PC-3 (cell line): Measurements from ENCODE around the gene BACH2. TPM values are rescaled to one million over a fixed set of nuclear protein-coding genes. Genes with fewer than 3 reads are reported as not detected.

Source experiments
- ATAC-seq: fragments of 200-7000 bp; cut with Tn5 transposase; 2 replicates; pipeline ENCODE4 v1.9.1; 2020; ENCODE audit warnings: mild to moderate bottlenecking, moderate library complexity
- BruUV-seq: library from RNA; stranded (reverse); fragments of 400-500 nt; replicated peaks from 2 replicates; lab custom pipeline; 2021; lab: Mats Ljungman, UMichigan
- CTCF ChIA-PET: fragments of 300-600 bp; sonication (Branson Sonifier 250); formaldehyde crosslinking; loops from one replicate; lab custom pipeline; 2022; ENCODE audit warnings: antibody characterized with exemption; lab: Charles Lee
- POLR2A ChIA-PET: fragments of 300-600 bp; sonication (Branson Sonifier 250); formaldehyde crosslinking; loops from one replicate; lab custom pipeline; 2022; ENCODE audit warnings: antibody characterized with exemption; ENCODE audit not compliant: unreplicated experiment; lab: Charles Lee
- DNase-seq: peaks from one replicate; pipeline ENCODE4 v3.0.0-alpha.2; 2015
- H2AFZ ChIP-seq: fragments of 300-600 bp; sonication (generic); 2 replicates; pipeline ENCODE4 v1.6.0; 2016; ENCODE audit warnings: antibody characterized with exemption, low read length
- H3F3A ChIP-seq: fragments of 300-600 bp; sonication (generic); one replicate; pipeline ENCODE4 v1.6.0; 2017; ENCODE audit warnings: antibody characterized with exemption, low read length, control low read depth, mild to moderate bottlenecking; ENCODE audit not compliant: unreplicated experiment
- H3K27ac ChIP-seq: fragments of 300-600 bp; sonication (generic); 2 replicates; pipeline ENCODE4 v1.5.1; 2016; ENCODE audit warnings: mild to moderate bottlenecking, low read length
- H3K27me3 ChIP-seq: fragments of 300-600 bp; sonication (generic); 2 replicates; pipeline ENCODE4 v1.6.1; 2016; ENCODE audit warnings: low read length, mixed read lengths
- H3K36me3 ChIP-seq: fragments of 300-600 bp; sonication (generic); 2 replicates; pipeline ENCODE4 v1.6.1; 2016; ENCODE audit warnings: low read depth, mixed run types, low read length, mixed read lengths
- H3K4me1 ChIP-seq: fragments of 300-600 bp; sonication (generic); 2 replicates; pipeline ENCODE4 v1.5.1; 2016; ENCODE audit warnings: low read length; ENCODE audit not compliant: insufficient read depth
- H3K4me2 ChIP-seq: fragments of 300-600 bp; sonication (generic); 2 replicates; pipeline ENCODE4 v1.6.0; 2016; ENCODE audit warnings: low read length
- H3K4me3 ChIP-seq: fragments of 300-600 bp; sonication (generic); 2 replicates; pipeline ENCODE4 v1.5.1; 2016; ENCODE audit warnings: mild to moderate bottlenecking, low read length, mixed read lengths
- H3K79me2 ChIP-seq: fragments of 300-600 bp; sonication (generic); 2 replicates; pipeline ENCODE4 v1.6.1; 2017; ENCODE audit warnings: low read length, mixed read lengths
- H3K9ac ChIP-seq: fragments of 300-600 bp; sonication (generic); 2 replicates; pipeline ENCODE4 v1.6.0; 2016; ENCODE audit warnings: mild to moderate bottlenecking, low read length
- H3K9me2 ChIP-seq: fragments of 300-600 bp; sonication (generic); replicated peaks from 2 replicates; pipeline ENCODE4 v1.6.1; 2016; ENCODE audit warnings: mixed run types, low read length, mixed read lengths
- H3K9me3 ChIP-seq: fragments of 300-600 bp; sonication (generic); 2 replicates; pipeline ENCODE4 v1.6.1; 2016; ENCODE audit warnings: low read length, mixed read lengths
- H4K20me1 ChIP-seq: fragments of 300-600 bp; sonication (generic); 2 replicates; pipeline ENCODE4 v1.6.1; 2016; ENCODE audit warnings: low read length, mixed read lengths
- EZH2 ChIP-seq: fragments of 300-600 bp; sonication (generic); IDR thresholded peaks from one replicate; pipeline ENCODE4 v1.6.1; 2017; ENCODE audit warnings: antibody characterized with exemption, mild to moderate bottlenecking, low read length; ENCODE audit not compliant: unreplicated experiment
- EZH2phosphoT487 ChIP-seq: fragments of 300-600 bp; sonication (generic); IDR thresholded peaks from 2 replicates; pipeline ENCODE4 v1.6.1; 2018; ENCODE audit warnings: mild to moderate bottlenecking, antibody characterized with exemption, low read length, borderline replicate concordance
- intact Hi-C: fragments of 100-400 bp; cut with micrococcal nuclease; formaldehyde crosslinking; loops from 2 replicates; pipeline ENCODE4 v1.9.0; 2023
- total RNA-seq: library from RNA; depleted of rRNA; stranded (reverse); fragments of >200 nt; gene quantifications from 2 replicates; pipeline ENCODE4 v1.2.3, GENCODE V29; 2014
- TF ChIP-seq, protein P1 (sequence below): fragments of 300-600 bp; sonication (generic); conservative IDR thresholded peaks from 2 replicates; pipeline ENCODE4 v1.5.1; 2017; ENCODE audit warnings: antibody characterized with exemption, low read depth, mild to moderate bottlenecking, low read length

The BACH2 gene
- total RNA-seq, 1 experiment from 2014 or later = 7.0 TPM

DNA sequence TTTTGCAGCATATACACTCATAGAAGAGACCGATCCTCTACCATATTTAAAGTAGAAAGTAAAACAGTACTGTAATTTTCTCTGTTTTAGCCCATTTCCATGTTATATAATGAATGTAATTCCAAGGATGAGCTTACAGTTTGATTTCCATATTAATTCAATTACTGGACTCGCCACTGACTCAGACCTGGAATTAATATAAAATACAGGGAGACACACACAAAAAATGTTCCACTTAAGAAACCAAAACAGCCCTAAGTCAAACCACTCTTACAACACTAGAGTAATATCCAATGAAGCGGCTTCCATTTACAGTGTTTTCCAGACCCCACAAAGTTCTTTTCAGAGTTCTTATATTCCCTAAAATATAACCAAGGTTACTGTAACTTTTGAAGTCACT lies 110.6 kb downstream of the BACH2 start:
- no peaks in the 10 kb centered on the region for H4K20me1 ChIP-seq
- H3K4me1 ChIP-seq = peaks cover 3% of the 10 kb centered on the region; the same call in 1 of the 2 replicates

DNA sequence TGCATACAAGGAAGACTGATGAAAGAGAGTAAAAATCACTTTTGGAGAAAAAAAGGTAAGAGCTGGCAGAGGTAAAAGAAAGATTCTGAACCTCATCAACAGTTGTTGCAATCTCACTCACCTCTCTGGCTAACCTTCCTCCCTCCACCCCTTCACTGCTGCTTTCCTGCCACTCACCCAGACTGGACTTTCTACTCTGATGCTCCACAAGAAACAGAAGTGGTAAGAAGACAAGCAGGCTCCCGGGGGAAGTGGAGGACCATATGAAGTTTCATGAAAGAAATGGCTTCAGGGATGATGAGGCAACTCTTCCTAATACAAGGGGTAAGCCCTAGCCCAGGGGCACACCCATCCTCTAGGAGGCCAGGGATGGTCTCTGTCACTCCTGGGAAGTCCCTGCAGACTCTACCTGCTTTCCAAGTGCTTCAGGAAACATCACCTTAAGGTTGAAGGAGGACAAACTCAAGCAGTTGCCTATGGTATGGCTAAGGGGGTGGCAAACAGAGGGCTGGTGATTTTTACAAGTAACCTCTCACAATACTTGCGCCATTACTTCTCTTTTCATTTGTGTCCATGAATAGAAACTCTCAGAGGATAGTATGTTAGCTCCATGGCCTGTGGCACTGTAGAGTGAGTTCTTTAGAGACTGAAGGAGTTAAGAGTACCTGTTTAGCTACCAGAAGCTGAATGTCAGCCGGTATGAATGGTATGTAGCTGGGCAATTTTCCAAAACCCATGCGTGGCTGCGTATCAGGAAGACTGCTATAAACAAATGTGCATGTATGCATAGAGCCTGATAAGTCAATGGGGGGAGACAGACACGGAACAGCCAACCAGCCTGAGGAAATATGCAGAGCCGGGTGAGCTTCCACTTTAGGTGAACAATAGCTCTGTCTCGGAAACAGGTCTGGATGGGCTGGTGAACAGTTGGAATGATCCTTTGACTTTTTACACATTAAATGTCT lies 112.0 kb downstream of the BACH2 start:
- Histone ChIP-seq H3K9ac (no peak overlapping the region), H3K36me3 (no peaks in the 10 kb centered on the region), H3F3A (no peaks in the 10 kb centered on the region), H3K79me2 (no peaks in the 10 kb centered on the region), H3K27me3 (no peaks in the 10 kb centered on the region), H3K4me1 (peaks cover 3% of the 10 kb centered on the region; the same call in 1 of the 2 replicates), H3K9me2 (no peaks in the 10 kb centered on the region), H3K4me2 (no peak overlapping the region), H3K4me3 (no peak overlapping the region), H2AFZ (no peak overlapping the region), H4K20me1 (no peaks in the 10 kb centered on the region), H3K27ac (no peak overlapping the region), H3K9me3 (no peaks in the 10 kb centered on the region)
- BruUV-seq = no TSS peak
- ATAC-seq (no peak), DNase-seq (peak; percentile 59)
- ChIA-PET POLR2A (no interaction called here), CTCF (no interaction called here)
- intact Hi-C loops = no loop called here
- TF ChIP-seq EZH2phosphoT487 = no peak
- no peak for TF ChIP-seq EZH2
- TF ChIP-seq, protein P1, sequence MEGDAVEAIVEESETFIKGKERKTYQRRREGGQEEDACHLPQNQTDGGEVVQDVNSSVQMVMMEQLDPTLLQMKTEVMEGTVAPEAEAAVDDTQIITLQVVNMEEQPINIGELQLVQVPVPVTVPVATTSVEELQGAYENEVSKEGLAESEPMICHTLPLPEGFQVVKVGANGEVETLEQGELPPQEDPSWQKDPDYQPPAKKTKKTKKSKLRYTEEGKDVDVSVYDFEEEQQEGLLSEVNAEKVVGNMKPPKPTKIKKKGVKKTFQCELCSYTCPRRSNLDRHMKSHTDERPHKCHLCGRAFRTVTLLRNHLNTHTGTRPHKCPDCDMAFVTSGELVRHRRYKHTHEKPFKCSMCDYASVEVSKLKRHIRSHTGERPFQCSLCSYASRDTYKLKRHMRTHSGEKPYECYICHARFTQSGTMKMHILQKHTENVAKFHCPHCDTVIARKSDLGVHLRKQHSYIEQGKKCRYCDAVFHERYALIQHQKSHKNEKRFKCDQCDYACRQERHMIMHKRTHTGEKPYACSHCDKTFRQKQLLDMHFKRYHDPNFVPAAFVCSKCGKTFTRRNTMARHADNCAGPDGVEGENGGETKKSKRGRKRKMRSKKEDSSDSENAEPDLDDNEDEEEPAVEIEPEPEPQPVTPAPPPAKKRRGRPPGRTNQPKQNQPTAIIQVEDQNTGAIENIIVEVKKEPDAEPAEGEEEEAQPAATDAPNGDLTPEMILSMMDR = no peak

More for the DNA sequence above, 110.6 kb downstream of the BACH2 start:
- Histone ChIP-seq H3F3A (no peaks in the 10 kb centered on the region), H3K79me2 (no peaks in the 10 kb centered on the region), H3K27ac (no peak overlapping the region), H3K4me2 (no peak overlapping the region), H3K9me2 (no peaks in the 10 kb centered on the region), H3K36me3 (no peaks in the 10 kb centered on the region), H3K27me3 (no peaks in the 10 kb centered on the region), H3K4me3 (no peak overlapping the region), H3K9me3 (no peaks in the 10 kb centered on the region), H2AFZ (no peak overlapping the region), H3K9ac (no peak overlapping the region)
- DNase-seq (no peak), ATAC-seq (no peak)
- intact Hi-C loops = no loop called here
- no TSS peak for BruUV-seq
- ChIA-PET CTCF (no interaction called here), POLR2A (no interaction called here)
- no peak for TF ChIP-seq EZH2
- no peak for TF ChIP-seq EZH2phosphoT487
- TF ChIP-seq, protein P1 = no peak
